ENCODE results near the gene PCDHA1.

- TF ChIP-seq POLR2A (IDR thresholded peaks at IDR 0.05) (no peak), CTCF (IDR thresholded peaks at IDR 0.05) (no peak)
These were observed 149.1 kb downstream of the PCDHA1 start for GRCh38 chr5:140934964-140935606.
